SK-N-SH (cell line): ENCODE data around the gene ITGAL.

Source experiments
- CTCF ChIP-seq: fragments of 200-600 bp; sonication (generic); IDR thresholded peaks from 2 replicates; pipeline ENCODE4 v1.6.1; 2017; ENCODE audit warnings: antibody characterized with exemption, mild to moderate bottlenecking, moderate library complexity
- EZH2phosphoT487 ChIP-seq: fragments of 200-600 bp; sonication (generic); IDR thresholded peaks from 2 replicates; pipeline ENCODE4 v1.6.1; 2017; ENCODE audit warnings: low read depth, mixed run types, mild to moderate bottlenecking, antibody characterized with exemption, moderate library complexity, borderline replicate concordance
- FOXJ3 ChIP-seq: sonication (generic); formaldehyde crosslinking; IDR thresholded peaks from 2 replicates; pipeline ENCODE4 v1.5.1; 2020; ENCODE audit warnings: mild to moderate bottlenecking, missing genetic modification reagents
- JUND ChIP-seq: IDR thresholded peaks from 2 replicates; pipeline ENCODE4 v1.4.0; 2012

- no peak for TF ChIP-seq JUND
- TF ChIP-seq FOXJ3 (CRISPR knock-in tag), result no peak
- no peak for TF ChIP-seq CTCF
- TF ChIP-seq EZH2phosphoT487, result no peak
These were observed 39.0 kb downstream of the ITGAL start for GRCh38 chr16:30511509-30511908.
